GM18507 (cell line): ENCODE measurements around the gene KLC1.
"Not testable (repeated sequence)": the region's sequence is repeated elsewhere in the genome, so short reads cannot be mapped to it uniquely, and the experiment has no call there.

ENCODE experiments used
- DNase-seq: peaks from one replicate; pipeline ENCODE4 v3.0.0; 2011; ENCODE audit warnings: low read depth; ENCODE audit not compliant: insufficient read length; ENCODE audit errors: extremely low spot score
- FAIRE-seq: peaks from 2 replicates; lab custom pipeline; 2011; peaks lifted over from hg19 to GRCh38; lab: Jason Lieb, UNC

The KLC1 gene

DNA sequence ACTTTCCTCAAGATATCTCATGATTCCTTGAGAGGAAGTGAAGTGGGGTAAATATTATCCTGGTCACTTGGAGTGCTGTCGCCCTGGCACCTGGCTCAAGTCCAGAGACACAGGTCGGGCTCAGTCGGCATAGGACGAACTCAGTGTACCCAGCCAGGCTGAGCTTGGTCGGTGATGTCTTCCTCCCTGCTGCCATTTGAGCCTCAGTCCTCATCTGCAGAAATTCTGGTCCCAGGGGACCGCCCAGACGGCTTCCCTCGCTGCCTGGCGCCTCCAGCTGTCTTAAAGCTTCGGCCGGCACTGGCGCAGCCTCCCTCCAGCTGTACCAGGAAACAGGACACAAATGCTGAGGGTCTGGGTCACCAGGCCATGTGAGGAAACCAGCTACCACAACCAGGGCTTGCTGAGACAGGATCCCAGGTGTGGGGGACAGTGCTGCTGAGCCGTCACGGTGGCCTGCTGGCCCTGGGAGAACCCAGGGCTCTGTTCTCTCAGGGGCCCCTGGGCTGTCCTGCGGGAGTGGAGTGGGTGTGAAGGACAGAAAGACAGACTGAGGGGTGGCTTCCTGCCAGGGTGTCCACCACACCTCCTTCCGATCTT lies 5.0 kb upstream of the KLC1 start:
- FAIRE-seq = no peak
- no peak for DNase-seq

DNA sequence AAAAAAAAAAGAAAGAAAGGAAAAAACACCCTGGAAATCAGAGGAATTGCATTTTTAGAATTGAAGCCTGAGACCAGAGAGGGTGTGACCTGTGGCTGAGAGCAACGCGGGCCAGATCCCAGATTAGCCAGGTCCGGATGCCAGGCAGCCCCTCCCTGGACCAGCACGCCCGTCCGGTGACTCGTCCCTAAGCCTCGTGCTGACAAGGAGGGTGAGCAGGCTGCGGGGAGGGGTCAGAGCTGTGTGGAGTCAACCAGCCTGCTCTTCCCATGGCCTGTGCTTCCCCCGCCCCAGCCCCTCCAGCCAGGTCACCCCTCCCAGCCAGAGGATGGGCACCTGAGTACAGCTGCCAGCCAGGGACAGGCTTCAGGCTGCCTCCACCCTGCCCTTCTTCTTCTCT lies 4.2 kb upstream of the KLC1 start:
- DNase-seq (no peak), FAIRE-seq (no peak)

DNA sequence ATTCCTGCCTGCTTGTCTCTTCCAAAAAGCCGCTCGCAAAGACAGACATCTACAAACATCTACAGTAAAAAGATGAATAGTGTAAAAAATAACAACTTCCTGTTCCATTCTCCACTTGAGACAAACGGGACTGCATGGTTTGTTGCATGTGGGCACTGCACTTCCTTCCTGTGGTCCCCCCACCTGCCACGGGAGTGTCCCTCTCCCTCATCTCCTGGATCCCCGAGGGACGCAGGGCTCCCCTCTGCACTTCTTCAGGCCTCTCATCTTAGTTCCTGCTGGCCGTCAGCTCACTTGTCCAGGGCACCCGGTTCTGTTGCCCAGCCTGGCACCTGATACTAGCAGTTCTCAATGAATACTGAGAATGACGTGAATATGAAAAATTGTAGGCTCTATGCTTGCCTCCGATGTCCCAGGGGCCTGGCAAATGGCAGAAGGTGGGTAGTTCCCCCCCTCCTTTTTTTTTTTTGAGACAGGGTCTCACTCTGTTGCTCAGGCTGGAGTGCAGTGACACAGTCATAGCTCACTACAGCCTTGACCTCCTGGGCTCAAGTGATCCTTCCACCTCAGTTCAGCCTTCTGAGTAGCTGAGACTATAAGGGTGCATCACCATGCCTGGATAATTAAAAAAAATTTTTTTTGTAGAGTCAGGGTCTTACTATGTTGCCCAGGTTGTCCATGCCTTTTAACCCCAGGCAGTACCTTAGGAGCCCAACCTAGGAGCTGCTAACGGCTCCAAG lies 3.5 kb upstream of the KLC1 start:
- DNase-seq (no peak), FAIRE-seq (peak; percentile 66)

DNA sequence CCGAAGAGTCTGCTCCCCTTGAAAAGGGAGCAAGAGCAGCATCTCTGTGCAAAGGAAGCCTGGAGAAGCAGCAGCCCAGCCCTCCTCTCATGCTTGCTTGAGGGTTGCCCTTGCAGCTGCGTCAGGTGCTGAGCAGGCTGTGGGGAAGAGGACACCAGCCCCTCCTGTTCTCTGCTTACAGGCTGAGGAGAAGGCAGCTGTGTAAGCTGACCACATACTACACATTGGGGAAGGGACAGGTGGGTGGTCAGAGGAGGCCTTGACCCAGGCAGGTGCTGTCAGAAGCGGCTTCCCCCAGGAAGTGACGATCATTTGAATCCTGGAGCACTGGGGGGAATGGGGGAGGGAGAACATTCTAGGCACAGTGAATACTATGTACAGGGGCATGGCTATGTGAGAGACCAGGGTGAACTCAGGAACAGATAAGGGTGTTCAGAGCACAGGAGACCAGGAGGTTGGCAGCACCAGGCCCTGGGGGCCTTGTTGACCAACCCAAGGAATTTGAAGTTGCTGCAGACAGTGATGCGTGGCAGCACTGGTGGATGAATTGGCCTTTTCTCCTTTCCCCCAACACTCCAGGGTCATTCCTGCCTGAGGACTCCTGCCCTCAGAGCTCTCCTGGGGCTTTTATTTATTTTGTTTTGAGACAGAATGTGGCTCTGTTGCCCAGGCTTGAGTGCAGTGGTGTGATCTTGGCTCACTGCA lies 2.7 kb upstream of the KLC1 start:
- FAIRE-seq = no peak
- DNase-seq = no peak

DNA sequence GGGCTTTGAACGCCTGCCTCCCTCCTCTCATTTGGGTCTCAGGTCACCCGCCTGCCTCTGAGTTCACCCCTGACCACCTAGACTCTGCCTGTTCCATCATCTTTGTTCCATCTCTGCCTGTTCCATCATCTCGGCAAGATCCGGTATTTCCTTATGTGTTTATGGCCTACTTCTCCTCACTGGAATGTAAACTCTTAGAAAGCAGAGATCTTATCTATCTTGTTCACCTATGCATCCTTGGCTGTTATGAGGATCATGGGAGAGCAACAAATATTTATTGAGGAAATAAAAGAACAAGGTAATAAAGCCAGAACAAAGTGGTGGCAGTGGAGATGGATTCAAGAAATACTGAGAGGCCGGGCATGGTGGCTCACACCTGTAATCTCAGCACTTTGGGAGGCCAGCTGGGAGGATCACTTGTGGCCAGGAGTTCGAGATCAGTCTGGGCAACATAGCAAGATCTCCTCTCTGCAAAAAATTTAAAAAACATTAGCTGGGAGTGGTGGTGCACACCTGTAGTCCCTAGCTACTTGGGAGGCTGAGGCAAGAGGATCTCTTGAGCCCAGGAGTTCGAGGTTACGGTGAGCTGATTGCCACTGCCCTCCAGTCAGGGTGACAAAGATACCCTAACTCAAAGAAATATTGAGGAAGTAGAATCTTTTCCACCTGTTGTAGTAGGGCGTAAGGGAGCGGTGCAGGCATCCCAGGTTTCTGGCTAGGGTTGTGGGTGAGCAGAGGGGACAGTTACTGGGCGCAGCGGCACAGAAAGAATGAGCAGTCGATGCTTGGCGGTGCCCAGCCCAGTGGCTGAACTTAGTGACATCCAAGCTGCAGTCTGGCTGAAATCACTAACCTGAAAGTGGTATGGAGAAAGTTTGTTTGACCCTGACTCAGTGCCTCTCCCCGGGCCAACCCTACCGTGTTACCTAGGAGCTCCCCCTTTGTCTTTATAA lies 1.7 kb upstream of the KLC1 start:
- DNase-seq = no peak
- FAIRE-seq = no peak

DNA sequence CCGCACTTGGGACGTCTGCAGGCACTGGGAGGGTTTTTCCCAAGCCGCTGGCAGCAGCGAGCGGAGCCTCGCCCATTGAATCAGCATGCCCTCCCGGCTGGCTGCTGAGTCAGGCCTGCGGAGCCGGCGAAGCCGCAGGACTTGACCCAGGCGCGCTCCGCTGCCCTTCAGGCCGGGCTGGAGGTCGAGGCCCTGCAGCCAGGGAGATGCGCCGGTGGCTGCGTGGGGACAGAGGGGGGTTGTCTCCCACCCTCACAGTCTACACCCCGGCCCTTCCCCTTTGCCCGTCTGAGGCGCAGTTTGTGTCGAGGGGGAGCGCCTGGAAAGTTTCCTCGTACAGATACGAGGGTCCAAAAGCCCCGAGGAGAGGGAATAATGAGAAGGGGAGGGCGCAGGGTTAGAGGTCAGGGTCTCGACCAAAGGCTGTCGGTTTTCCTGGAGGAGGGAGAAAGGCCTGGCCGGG lies 759 bp upstream of the KLC1 start:
- DNase-seq = no peak
- no peak for FAIRE-seq

DNA sequence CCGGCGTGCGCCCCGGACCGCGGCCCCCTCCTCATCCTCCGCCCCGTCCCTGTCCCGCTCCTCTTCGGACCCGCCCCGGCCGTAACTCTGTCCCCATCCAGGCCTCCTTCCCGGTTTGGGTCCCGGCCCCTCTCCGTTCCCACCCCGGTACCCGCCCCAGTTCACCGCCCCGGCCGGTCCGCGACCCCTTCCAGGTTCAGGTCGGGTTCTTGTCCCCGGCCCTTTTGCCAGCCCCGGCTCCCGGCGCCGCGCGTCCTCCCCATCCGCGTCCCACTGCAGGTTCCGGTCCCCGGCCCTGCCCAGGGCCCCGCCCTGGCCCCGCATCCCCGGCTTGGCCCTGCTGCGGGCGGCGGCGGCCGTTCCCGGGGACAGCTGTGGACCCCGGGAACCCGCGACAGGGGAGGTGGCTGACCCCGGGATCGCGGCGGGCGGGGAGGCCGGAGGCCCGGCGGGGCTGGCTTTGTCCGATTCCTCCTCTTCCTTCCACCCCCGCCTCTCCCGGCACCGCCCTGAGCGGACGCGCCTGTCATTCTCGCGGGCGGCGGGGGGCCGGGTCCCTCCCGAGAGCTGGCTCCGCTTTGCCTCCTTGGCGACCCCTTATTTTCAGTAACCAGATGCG lies 601 bp downstream of the KLC1 start:
- FAIRE-seq (no peak), DNase-seq (peak; percentile 43)

DNA sequence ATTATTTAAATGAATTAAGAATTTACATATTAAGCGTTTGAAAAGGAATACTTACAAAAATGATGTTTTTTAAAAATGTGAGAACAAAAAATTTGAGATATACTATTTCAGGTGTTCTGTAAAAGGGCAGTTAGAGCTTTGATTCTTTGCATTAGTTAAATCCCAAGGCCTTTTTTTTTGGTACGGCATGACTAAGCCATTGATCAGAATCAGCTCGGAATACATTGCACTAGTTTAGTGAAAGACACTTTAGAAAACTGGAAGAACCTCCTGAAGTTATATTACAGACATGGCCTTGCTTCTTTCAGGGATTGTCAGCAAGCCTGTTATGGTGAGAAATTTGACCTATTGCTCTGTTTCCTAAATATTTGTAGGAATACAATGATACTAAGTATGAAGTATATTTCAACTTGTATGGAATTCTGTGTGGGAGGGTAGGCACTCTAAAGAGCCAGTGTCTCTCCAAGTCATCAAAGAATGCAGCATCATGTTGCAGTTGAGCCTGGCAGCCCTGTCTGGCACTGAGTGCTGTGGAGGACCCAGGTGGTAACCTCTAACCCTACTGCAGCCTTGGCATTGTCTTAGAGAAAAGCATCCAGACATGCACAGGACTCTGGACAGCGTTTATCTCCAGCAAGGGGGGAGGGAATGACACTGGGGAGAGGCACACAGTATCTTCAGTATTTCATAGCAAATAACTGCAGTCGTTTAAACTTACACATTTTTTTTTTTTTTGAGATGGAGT lies 1.5 kb downstream of the KLC1 start:
- FAIRE-seq (no peak), DNase-seq (no peak)

DNA sequence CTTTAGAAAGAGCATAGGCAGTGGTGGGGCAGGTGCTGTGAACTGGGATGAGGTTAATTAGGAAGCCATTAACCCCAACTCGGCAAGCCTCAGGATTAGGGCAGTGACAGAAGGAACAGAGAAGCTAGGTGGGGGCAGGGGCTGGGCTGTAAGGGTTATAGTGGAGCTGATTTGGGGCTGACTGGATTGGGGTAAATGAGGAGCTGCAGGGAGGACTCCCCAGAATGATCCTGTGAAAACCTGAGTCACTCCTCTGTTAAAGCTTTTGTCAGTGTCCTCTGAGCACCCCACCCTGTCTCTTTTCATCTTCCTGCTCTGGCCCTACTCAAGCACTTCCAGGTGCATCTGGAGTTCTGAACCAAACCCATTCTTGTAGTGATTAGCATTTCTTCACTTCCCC lies 4.4 kb downstream of the KLC1 start:
- no peak for DNase-seq
- FAIRE-seq = no peak

DNA sequence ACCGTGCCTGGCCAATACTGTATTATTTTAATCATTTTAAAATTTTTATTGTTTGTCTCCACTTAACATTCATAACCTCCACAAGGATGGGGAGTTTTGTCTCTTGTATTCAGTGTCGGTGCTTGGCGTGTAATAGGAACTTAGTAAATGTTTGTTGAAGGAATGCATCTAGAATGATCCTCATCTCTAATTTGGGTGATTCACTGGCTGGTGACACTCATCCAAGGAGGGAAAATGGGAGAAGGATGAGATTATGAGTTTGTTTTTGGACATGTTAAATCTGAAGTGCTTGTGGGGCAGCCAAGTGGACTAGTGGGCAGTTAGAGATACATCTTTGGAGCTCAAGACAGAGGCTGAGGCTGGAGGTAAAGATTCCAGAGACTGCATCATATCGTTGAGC lies 5.1 kb downstream of the KLC1 start:
- DNase-seq (no peak), FAIRE-seq (no peak)

DNA sequence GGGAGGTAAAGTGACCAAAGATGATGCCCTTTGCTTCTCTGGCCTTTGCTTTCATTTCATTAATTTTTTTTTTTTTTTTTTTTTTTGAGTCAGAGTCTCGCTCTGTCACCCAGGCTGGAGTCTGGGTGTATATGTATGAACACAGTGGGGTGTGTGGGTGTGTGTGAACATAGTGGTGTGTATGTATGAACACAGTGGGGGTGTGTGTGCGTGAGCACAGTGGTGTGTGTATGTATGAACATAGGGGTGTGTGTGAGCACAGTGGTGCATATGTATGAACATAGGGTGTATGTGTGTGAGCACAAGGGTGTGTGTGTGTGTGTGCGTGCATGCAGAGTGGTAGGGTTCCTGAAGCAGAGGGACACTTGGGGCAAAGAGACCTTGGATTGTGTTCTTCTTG lies 9.6 kb downstream of the KLC1 start:
- no peak for FAIRE-seq
- no peak for DNase-seq

DNA sequence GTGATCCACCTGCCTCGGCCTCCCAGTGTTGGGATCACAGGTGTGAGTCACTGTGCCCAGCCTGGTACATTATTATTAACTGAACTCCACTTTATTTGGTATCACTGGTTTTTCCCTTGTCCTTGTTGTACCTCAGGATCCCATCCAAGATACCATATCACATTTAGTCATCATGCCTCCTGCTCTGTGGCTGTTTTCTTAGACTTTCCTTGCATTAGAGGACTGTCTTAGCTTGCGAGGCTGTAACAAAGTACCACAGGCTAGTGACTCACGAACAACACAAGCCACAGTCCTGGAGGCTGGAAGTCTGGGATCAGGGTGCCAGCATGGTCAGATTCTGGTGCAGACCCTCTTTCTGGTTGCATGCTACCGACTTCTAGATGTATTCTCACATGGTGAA lies 12.2 kb downstream of the KLC1 start:
- DNase-seq (no peak), FAIRE-seq (no peak)

DNA sequence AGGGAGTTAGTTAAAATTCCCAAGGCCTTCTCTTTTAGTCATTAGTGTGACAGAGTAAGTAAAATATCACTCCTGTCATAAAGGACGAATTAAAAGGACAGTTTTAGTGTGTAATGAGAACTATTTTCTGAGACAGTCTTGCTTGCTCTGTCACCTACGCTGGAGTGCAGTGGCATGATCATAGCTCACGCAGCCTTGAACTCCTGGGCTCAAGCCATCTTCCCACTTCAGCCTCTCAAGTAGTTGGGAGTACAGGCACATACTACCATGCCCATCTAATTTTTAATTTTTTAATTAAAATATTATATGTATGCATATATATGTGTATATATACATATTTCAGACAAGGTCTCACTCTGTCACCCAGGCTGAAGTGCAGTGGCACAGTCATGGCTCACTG lies 17.2 kb downstream of the KLC1 start:
- DNase-seq (no peak), FAIRE-seq (no peak)

DNA sequence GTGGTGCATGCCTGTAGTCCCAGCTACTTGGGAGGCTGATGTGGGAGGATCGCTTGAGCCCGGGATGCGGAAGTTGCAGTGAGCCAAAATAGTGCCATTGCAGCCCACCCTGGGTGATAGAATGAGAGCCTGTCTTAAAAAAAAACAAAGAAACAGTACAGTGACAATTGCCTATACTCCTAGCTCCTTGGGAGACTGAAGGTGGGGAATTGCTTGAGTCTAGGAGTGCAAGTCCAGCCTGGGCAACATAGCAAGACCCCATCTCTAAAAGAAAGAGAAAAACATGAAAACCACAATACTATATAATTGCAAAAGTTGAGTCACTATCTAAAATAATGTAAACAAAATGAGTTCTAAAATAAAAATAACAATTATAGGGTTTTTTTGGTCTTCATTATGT lies 20.0 kb downstream of the KLC1 start:
- no peak for DNase-seq
- FAIRE-seq = no peak

DNA sequence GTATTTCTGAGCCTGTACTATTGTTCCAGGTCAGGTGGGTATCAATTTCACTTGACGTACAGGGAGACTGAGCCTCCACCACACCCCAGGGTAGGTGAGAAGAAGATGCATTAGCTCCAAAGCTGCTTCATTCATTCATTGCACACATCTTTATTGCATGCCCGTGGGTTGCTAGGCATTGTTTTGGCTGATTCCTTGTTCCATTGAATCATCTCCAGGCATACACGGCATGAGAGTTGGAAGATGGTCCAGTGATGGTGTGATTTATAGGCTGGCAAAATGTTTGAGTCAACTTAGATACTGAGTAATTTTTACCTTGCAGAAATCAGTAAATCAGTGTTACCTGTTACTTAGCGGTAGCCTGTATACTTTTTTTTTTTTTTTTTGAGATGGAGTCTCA lies 21.2 kb downstream of the KLC1 start:
- FAIRE-seq = no peak
- no peak for DNase-seq

DNA sequence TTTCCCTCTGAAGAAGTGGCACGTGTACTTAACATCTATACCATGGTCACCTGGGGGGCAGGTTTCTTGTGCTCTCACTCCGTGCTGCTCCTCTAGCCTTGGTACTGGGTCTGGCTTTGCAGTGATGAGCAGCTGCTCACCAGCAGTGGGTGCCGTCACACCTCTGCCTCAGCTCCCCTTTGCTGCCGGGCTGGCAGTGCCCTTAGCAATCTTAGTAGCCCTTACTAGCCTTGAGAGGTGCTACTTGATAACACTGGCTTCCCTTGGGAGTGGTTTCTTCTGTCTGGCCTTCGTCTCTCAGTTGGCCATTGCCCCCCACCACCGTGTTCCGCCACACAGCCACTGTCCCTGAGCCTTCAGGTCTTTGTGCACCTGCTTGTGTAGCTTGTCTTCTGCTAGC lies 22.6 kb downstream of the KLC1 start:
- no peak for FAIRE-seq

DNA sequence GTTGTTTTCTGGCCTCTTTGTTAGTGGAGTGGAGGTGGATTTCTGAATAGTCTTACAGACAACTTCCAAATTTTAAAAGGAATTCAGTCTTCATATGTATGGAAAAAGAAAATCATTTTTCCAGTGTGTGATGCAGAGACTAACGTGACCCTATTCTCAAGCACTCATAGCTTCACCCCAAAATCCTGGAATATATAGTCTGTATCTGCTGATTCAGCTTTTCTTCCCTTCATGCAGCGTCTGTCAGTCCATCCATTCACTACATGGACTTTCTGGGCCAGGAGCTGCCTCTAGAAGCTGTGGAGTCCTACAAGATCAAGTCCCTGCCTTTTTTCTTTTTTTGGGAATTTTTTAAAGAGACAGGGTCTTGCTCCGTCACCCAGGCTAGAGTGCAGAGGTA lies 23.8 kb downstream of the KLC1 start:
- no peak for FAIRE-seq
- DNase-seq = no peak

More for the DNA sequence above, 22.6 kb downstream of the KLC1 start:
- no peak for DNase-seq

DNA sequence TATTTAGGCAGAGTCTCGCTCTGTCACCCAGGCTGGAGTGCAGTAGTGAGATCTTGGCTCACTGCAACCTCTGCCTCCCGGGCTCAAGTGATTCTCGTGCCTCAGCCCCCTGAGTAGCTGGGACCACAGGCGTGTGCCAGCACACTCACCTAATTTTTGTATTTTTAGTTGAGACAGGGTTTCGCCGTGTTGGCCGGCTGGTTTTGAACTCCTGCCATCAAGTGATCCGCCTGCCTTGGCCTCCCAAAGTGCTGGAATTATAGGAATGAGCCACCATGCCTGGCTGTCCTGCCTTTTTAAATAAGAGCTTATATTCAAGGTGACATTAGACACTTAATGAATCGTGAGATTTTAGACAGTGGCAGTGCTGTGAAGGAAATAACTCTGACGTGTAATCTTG lies 24.3 kb downstream of the KLC1 start:
- not testable (repeated sequence) for FAIRE-seq, DNase-seq

DNA sequence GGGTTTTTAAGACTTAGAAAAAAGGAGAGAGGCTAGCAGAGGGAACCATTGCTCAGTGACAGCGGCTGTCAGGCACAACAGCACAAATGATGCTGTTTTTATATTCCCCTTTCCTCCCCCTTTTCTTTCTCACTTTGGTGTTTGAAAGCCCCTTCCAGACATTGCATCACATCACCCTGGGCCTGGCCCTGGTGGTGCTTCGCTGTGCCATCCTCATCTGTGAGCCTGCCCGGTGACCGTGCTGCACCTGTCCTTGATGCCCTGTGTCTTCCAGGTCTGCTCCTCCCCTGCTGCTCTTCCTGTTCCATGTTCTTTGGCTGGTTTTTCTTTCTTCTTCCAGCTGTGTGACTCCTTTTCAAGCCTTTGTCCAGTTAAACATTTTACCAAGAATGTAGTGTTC lies 24.8 kb downstream of the KLC1 start:
- DNase-seq = no peak
- no peak for FAIRE-seq
